IMR-90 (cell line): ENCODE measurements around the gene CBL. TPM values are rescaled to one million over a fixed set of nuclear protein-coding genes. Genes with fewer than 3 reads are reported as not detected.
A peak's percentile ranks its signal among the peaks of the same experiment; 100 is the strongest.

Source experiments
- ATAC-seq: fragments of 200-7000 bp; cut with Tn5 transposase; 2 replicates; pipeline ENCODE4 v1.9.1; 2020; ENCODE audit warnings: low read depth, mild to moderate bottlenecking, moderate library complexity
- BruUV-seq: library from RNA; stranded (reverse); fragments of 400-500 nt; replicated peaks from 2 replicates; lab custom pipeline; 2021; lab: Mats Ljungman, UMichigan
- CTCF ChIA-PET: fragments of 300-600 bp; formaldehyde crosslinking; extraction: SDS; loops from one replicate; lab custom pipeline; 2021; ENCODE audit warnings: antibody characterized with exemption; lab: Yijun Ruan, JAX
- POLR2A ChIA-PET: fragments of 300-600 bp; sonication (Branson Sonifier 250); formaldehyde crosslinking; loops from one replicate; lab custom pipeline; 2022; ENCODE audit warnings: antibody characterized with exemption; ENCODE audit not compliant: unreplicated experiment; lab: Charles Lee
- DNase-seq: peaks from one replicate; pipeline ENCODE4 v3.0.0; 2013
- H2AFZ ChIP-seq: replicated peaks from 2 replicates; pipeline ENCODE3; 2013; ENCODE audit warnings: low read length, mild to moderate bottlenecking; ENCODE audit not compliant: poor library complexity
- H2AK5ac ChIP-seq: 2 replicates; pipeline ENCODE4 v1.6.1; 2013; ENCODE audit warnings: low read depth, low read length, inconsistent platforms
- H2AK9ac ChIP-seq: replicated peaks from 2 replicates; pipeline ENCODE3; 2013; ENCODE audit warnings: mild to moderate bottlenecking, low read depth, low read length, moderate library complexity; ENCODE audit not compliant: poor library complexity
- H2BK120ac ChIP-seq: 2 replicates; pipeline ENCODE4 v1.6.1; 2013; ENCODE audit warnings: low read depth, low read length, inconsistent platforms
- H2BK15ac ChIP-seq: 3 replicates; pipeline ENCODE4 v1.6.1; 2013; ENCODE audit warnings: low read depth, low read length, inconsistent platforms
- H2BK20ac ChIP-seq: 2 replicates; pipeline ENCODE4 v1.6.1; 2013; ENCODE audit warnings: low read depth, mild to moderate bottlenecking, inconsistent platforms, low read length, moderate library complexity
- H2BK5ac ChIP-seq: 2 replicates; pipeline ENCODE4 v1.6.1; 2013; ENCODE audit warnings: mild to moderate bottlenecking, low read depth, low read length, inconsistent platforms; ENCODE audit not compliant: poor library complexity, severe bottlenecking
- H3K14ac ChIP-seq: replicated peaks from 2 replicates; pipeline ENCODE4 v1.6.1; 2013; ENCODE audit warnings: low read depth, low read length, inconsistent platforms
- H3K18ac ChIP-seq: 2 replicates; pipeline ENCODE4 v1.6.1; 2013; ENCODE audit warnings: low read depth, low read length, control low read depth
- H3K23ac ChIP-seq: 2 replicates; pipeline ENCODE4 v1.6.1; 2013; ENCODE audit warnings: low read depth, low read length, inconsistent platforms
- H3K27ac ChIP-seq: 2 replicates; pipeline ENCODE4 v1.5.1; 2013; ENCODE audit warnings: mild to moderate bottlenecking, control low read depth, low read length; ENCODE audit not compliant: insufficient read depth
- H3K27me3 ChIP-seq: 2 replicates; pipeline ENCODE4 v1.6.1; 2013; ENCODE audit warnings: low read length; ENCODE audit not compliant: control insufficient read depth, insufficient read depth
- H3K36me3 ChIP-seq: 2 replicates; pipeline ENCODE4 v1.6.1; 2013; ENCODE audit warnings: low read length, mixed read lengths; ENCODE audit not compliant: control insufficient read depth, insufficient read depth
- H3K4ac ChIP-seq: 2 replicates; pipeline ENCODE4 v1.6.1; 2013; ENCODE audit warnings: low read depth, low read length, inconsistent platforms
- H3K4me1 ChIP-seq: 2 replicates; pipeline ENCODE4 v1.6.1; 2013; ENCODE audit warnings: low read length, mixed read lengths; ENCODE audit not compliant: control insufficient read depth, insufficient read depth
- H3K4me2 ChIP-seq: 2 replicates; pipeline ENCODE4 v1.6.1; 2013; ENCODE audit warnings: low read depth, mild to moderate bottlenecking, control low read depth, low read length, moderate library complexity
- H3K4me3 ChIP-seq: 2 replicates; pipeline ENCODE4 v1.5.1; 2013; ENCODE audit warnings: low read depth, mild to moderate bottlenecking, control low read depth, low read length, moderate library complexity; ENCODE audit not compliant: insufficient read depth
- H3K56ac ChIP-seq: 2 replicates; pipeline ENCODE4 v1.6.1; 2013; ENCODE audit warnings: low read length, inconsistent platforms; ENCODE audit not compliant: insufficient read depth; ENCODE audit errors: extremely low read depth
- H3K79me1 ChIP-seq, 2 experiments: 2 replicates each; pipeline ENCODE4 v1.6.1; 2013; ENCODE audit warnings: low read length in 2 of 2, inconsistent platforms in 1 of 2, low read depth in 1 of 2
- H3K9ac ChIP-seq: 2 replicates; pipeline ENCODE4 v1.6.1; 2013; ENCODE audit warnings: low read depth, low read length, control low read depth
- H3K9me1 ChIP-seq: 2 replicates; pipeline ENCODE4 v1.6.1; 2013; ENCODE audit warnings: low read length, inconsistent platforms; ENCODE audit not compliant: insufficient read depth
- H3K9me3 ChIP-seq: 2 replicates; pipeline ENCODE4 v1.6.1; 2013; ENCODE audit warnings: low read length; ENCODE audit not compliant: control insufficient read depth, insufficient read depth
- H4K20me1 ChIP-seq: 2 replicates; pipeline ENCODE4 v1.6.1; 2013; ENCODE audit warnings: low read length, inconsistent platforms; ENCODE audit not compliant: insufficient read depth
- H4K5ac ChIP-seq: 2 replicates; pipeline ENCODE4 v1.6.1; 2013; ENCODE audit warnings: mild to moderate bottlenecking, low read depth, low read length, control low read depth
- H4K8ac ChIP-seq, 2 experiments: 2 replicates each; pipeline ENCODE4 v1.6.1; 2013; ENCODE audit warnings: low read depth in 2 of 2, low read length in 2 of 2, control low read depth in 1 of 2, inconsistent platforms in 1 of 2
- H4K91ac ChIP-seq: 2 replicates; pipeline ENCODE4 v1.6.1; 2013; ENCODE audit warnings: low read depth, low read length, inconsistent platforms; ENCODE audit not compliant: insufficient read depth
- FOS ChIP-seq: fragments of 150-350 bp; IDR thresholded peaks from 2 replicates; pipeline ENCODE4 v1.6.1; 2016; ENCODE audit warnings: low read depth, low read length
- NFE2L2 ChIP-seq: fragments of 150-350 bp; IDR thresholded peaks from 2 replicates; pipeline ENCODE4 v1.6.1; 2016; ENCODE audit warnings: low read depth, mild to moderate bottlenecking, low read length
- SMC3 ChIP-seq: fragments of 150-350 bp; IDR thresholded peaks from 2 replicates; pipeline ENCODE4 v1.6.1; 2016; ENCODE audit warnings: low read depth, mild to moderate bottlenecking, antibody characterized with exemption, low read length, moderate library complexity
- WGBS, 2 experiments: methylation state at CpG; one replicate each; pipeline versions ENCODE4 v1.1.5 to v1.1.7; 2013; ENCODE audit warnings: missing lambda C conversion rate in 2 of 2; ENCODE audit not compliant: insufficient read length in 1 of 2; ENCODE audit errors: extremely low coverage in 2 of 2; 5-methylcytosine and 5-hydroxymethylcytosine counted together
- dilution Hi-C: fragments of 300-500 bp; cut with HindIII; formaldehyde crosslinking; loops from one replicate; pipeline ENCODE4 v1.14.3; 2018; ENCODE audit warnings: low sequenced_read_pairs; ENCODE audit not compliant: unreplicated experiment
- in situ Hi-C: fragments of 300-500 bp; cut with MboI; formaldehyde crosslinking; loops from 3 replicates; pipeline ENCODE4 v1.14.3; 2019; ENCODE audit warnings: low sequenced_read_pairs, inconsistent platforms, mixed read lengths
- intact Hi-C: fragments of 100-400 bp; cut with micrococcal nuclease; formaldehyde crosslinking; loops from 2 replicates; pipeline ENCODE4 v1.10.0; 2022
- polyA plus RNA-seq, 3 experiments: library from polyadenylated mRNA; depleted of rRNA; stranded (reverse); fragments of >200 nt; gene quantifications; 2 replicates each; pipeline ENCODE4 v1.2.3, GENCODE V29; 2012; ENCODE audit warnings: low replicate concordance in 1 of 3
- total RNA-seq: library from RNA; depleted of rRNA; stranded (reverse); fragments of >200 nt; gene quantifications from 2 replicates; pipeline ENCODE4 v1.2.3, GENCODE V29; 2012

CBL gene
- total and polyA plus RNA-seq, 2 of the 4 experiments (the other 2 are of a cell fraction), result 6.1 to 11.8 TPM

- TF ChIP-seq FOS (no peak), SMC3 (peak; percentile 48)
Measured at GRCh38 chr11:119284344-119285157, 78.4 kb downstream of the CBL start (continued).

GRCh38 chr11:119285431-119285830, 79.3 kb downstream of the CBL start:
- 100% methylated on average over 1 of the region's 9 CpGs; no CpG with 5 or more reads in 1 of the 2 experiments for WGBS, 2 experiments
- no peak overlapping the region for H3K56ac ChIP-seq
- ChIA-PET CTCF (interaction anchor here (1.6 kb wide), 1 partner anchor 10 kb away, joined by 5 read pairs; no protein-coding TSS in a partner anchor), POLR2A (no interaction called here)
- H2AFZ ChIP-seq, result no peak overlapping the region
- H4K5ac ChIP-seq, result no peak overlapping the region
- H3K4me1 ChIP-seq, result no peaks in the 10 kb centered on the region
- no peaks in the 10 kb centered on the region for H3K9me3 ChIP-seq
- H3K18ac ChIP-seq, result no peak overlapping the region
- H3K9ac ChIP-seq, result no peak overlapping the region
- ATAC-seq (no peak), DNase-seq (no peak)
- no peak overlapping the region for H3K4me2 ChIP-seq
- H3K27me3 ChIP-seq, result no peaks in the 10 kb centered on the region
- H4K8ac ChIP-seq, result no peak overlapping the region
- intact Hi-C loops, result no loop called here
- H2BK20ac ChIP-seq, result no peak overlapping the region
- no peak overlapping the region for H3K14ac ChIP-seq
- peaks cover 18 to 30% of the 10 kb centered on the region in 2 experiments; a peak in 3 of 4 replicates for H3K79me1 ChIP-seq
- no peak overlapping the region for H2AK9ac ChIP-seq
- no peaks in the 10 kb centered on the region for H3K9me1 ChIP-seq
- H3K36me3 ChIP-seq, result peaks cover 38% of the 10 kb centered on the region
- no peak overlapping the region for H2BK5ac ChIP-seq
- dilution Hi-C loops, result no loop called here
- no TSS peak for BruUV-seq
- in situ Hi-C loops, result no loop called here
- no peak overlapping the region for H2BK15ac ChIP-seq
- TF ChIP-seq NFE2L2, result no peak
- H3K4ac ChIP-seq, result no peak overlapping the region
- H3K27ac ChIP-seq, result no peak overlapping the region
- H2BK120ac ChIP-seq, result no peak overlapping the region
- H4K91ac ChIP-seq, result no peak overlapping the region
- no peak overlapping the region for H3K23ac ChIP-seq
- no peak overlapping the region for H2AK5ac ChIP-seq
- no peaks in the 10 kb centered on the region; the same call in 1 of the 2 replicates for H4K20me1 ChIP-seq
- no peak overlapping the region for H3K4me3 ChIP-seq
